ENCODE data around the gene OSBPL10.

OSBPL10 gene

DNA sequence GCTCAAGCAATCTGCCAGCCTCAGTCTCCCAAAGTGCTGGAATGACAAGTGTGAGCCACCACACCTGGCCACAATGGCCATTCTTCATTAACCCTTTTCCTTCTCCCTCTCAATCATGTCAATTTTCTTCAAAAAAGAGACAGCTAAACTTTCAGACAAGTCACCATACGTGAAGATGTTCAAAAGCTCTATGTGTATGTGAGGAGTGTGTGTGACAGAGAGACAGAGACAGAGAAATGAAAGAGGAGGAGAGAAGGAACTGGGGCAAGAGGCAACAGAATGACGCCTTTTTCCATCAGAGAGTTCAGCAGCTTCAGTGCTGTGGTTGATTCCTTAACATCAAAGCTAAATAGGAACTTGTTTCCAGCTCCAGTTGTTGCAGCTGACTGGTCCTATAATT lies 27.4 kb downstream of the OSBPL10 start:
- no peak for DNase-seq

DNA sequence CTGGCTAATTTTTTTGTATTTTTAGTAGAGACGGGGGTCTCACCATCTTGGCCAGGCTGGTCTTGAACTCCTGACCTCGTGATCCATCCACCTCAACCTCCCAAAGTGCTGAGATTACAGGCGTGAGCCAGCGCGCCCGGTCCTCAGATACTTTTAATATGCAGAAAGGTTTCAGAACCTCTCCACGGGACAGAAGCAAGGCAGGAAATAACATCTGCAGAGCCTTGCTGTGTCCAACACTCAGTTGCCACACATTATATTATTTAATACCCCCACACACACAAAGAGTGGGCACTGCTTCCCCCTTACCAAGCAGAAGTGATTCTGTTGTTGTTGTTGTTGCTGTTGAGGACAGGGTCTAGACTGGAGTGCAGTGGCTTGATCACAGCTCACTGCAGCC lies 28.0 kb downstream of the OSBPL10 start:
- DNase-seq = no peak

DNA sequence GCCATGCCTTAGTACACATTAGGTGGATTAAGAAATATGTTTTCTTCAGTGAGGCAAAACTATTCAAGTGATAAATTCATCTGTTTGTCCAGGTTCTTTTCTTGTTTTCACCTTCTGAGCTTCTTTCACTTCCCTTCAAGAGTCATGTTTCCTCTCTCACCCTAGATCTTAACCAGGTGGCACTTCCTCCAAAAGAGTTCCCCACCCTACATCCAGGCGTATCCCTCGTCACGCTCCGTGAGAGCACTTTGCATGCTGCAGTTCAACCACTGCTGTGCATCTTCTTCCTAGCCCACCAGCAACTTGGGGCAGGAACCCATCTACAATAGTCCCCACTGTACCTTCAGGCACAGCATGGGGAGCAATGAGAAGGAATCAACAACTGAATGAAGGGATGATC lies 28.9 kb downstream of the OSBPL10 start:
- no peak for DNase-seq

DNA sequence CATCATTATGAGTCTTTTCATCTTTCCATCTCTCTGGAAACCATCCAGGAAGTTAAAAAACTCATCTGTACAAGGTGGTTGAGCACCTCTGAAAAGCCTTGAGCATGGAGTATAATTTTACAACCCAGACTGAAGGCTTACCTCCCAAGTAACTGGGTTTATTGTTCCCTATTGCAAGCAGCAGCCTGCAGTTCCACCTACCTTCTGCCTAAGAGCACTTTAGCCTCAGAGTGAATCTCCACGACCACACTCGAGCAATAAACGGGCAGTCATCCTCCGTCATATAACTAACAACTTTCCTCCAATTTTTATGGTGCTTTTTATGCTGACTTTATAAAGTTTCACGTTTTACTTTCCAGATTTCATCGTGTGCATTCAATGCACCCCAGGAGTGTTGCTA lies 32.8 kb downstream of the OSBPL10 start:
- no peak for DNase-seq

DNA sequence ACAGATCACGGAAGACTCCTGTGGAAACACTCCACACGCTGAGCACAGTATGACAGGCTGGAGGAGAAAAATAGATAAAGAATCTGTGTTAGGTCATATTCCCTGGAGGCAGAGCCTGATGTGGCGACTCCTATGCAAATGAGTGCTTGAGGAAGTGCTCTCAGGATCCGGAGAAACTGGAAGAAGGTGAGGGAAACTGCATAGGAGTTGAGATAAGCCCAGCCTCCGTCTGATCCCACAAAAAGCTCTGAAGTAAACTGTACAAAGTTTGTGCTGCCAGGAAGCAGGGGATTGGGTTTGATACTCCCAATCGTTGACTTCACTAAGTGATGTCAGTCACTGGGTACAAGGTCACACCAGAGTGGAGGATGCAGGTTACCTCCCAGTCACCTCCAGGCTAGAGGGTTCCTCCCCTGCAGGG lies 33.4 kb downstream of the OSBPL10 start:
- no peak for DNase-seq

DNA sequence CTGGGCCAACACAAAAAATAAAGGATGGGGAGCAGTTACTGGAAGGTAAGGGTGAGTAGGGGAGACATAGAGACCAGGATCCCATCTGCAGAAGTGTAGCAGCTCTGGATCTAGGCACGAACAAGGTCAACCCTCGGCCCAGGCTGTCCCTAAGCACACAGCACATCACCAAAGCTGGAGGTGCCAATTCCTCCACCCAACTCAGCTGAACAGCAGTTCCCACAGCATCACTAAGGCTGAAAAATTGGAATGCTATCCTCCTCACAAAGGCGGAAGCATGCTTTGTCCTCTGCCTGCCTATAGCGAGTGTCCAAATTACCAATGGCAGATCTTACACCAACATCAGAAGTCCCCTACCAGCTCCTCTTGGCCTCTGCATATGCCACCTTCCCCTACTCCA lies 33.9 kb downstream of the OSBPL10 start:
- no peak for DNase-seq

DNA sequence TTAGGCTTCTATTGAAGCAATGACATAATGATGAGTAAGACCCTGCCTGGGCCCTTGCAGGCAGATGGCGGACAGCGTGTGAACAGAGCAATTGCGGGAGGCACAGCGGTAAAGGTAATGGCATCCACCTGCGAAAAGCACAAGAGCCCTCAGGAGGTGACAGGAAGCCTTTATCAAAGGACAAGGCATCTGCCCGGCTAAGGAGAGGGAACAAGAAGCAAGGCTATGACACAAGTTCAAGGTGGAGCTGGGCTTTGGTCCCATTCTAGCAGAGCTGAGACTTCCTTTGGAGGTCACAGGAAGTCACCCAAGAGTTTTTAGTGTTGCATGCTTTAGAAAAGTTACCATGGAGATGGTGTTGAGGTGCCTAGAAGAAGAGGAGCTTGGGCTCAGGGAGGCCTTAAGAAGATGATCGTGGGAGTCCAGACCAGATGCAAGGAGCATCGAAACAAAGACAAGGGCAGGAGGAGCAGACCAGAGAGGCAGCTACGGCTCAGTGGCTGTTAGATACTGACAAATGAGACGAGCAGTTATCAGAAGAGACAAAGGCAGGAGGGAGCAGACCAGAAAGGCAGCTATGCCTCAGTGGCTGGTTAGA lies 34.5 kb downstream of the OSBPL10 start:
- DNase-seq = no peak

DNA sequence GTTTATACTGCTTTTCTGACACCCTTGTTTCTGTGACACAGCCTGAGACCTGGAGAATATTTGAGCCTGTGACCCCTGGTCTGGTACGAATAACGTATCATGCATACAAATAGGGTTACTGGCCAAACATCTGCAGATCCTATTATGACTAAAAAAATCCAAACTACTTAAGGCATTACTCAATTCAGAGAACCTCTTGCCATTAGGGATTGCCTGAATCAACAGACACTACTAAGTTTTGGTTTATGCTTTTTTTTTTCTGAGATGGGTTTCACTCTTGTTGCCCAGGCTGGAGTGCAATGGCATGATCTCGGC lies 35.4 kb downstream of the OSBPL10 start:
- no peak for DNase-seq

DNA sequence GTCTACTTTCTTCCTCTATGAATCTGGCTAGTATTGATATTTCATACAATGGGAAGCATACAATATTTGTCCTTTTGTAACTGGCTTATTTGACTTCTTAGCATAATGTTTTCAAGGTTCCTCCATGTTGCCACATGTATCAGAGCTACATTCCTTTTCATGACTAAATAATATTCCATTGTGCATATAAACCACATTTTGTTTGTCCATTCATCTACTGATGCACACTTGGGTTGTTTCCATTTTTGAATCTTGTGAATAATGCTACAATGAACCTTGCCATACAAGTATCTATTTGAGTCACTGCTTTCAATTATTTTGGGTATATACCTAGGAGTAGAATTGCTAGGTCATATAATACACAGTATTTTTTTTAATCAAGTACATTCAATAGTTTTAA lies 38.0 kb downstream of the OSBPL10 start:
- no peak for DNase-seq

DNA sequence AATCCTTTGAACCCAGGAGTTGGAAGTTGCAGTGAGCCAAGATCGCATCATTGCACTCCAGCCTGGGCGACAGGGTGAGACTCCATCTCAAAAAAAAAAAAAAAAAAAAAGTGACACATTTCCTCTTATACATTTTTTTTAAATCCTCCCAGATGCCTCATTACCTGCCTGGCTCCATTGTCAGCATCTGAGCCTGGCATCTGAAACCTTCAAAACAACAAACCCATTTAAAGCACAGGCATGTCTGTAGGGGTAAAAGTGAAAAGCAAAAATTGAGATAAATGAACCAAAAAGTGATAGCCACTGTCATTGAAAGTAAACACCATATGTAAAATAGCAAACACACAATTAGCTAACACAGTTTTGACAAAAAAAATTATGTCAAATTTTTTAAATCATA lies 38.6 kb downstream of the OSBPL10 start:
- DNase-seq = no peak

DNA sequence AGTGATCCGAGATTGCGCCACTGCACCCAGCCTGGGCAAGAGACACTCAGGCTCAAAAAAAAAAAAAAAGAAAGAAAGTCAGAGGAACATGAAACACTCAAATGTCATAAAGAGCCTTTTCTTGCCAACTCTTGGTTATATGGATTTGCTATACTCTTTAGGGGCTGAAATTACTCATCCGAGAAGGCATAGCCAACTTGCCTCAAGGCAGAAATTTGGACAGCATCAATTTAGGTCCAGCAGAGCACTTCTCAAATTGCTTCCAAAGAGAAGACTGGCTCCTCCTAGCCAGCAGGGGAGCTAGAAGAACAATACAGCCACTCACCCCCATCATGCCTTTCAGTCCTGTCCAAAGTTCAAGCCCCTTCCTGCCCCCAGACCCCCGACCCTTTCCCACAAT lies 43.8 kb downstream of the OSBPL10 start:
- DNase-seq = no peak

DNA sequence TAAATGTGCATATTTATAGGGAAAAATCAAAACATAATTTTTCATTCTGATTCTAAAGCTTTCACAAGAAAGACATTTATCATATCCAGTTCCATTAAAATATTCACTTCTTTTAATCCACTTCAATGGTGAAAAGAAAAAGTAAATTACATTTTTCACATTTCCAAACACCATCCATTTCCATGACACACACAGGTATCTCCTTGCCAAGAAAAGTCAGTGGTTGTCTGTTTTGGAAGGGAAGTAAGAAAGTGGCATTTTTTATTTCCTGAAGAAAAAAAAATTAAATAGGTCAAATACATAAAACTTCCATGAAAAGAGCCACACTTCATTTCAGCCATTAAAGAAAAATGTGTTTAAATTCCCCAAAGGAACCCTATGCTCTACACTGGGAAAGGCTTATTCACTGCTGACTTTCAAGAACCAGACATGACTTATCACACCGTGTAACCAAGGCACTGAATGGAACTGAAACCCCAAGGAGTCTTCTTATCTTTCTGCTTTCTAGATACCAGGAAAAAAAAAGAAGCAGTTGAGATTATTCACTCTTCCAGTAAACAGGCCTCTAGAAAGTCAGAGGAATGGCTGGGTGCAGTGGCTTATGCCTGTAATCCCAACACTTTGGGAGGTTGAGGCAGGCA lies 44.5 kb downstream of the OSBPL10 start:
- DNase-seq = no peak

DNA sequence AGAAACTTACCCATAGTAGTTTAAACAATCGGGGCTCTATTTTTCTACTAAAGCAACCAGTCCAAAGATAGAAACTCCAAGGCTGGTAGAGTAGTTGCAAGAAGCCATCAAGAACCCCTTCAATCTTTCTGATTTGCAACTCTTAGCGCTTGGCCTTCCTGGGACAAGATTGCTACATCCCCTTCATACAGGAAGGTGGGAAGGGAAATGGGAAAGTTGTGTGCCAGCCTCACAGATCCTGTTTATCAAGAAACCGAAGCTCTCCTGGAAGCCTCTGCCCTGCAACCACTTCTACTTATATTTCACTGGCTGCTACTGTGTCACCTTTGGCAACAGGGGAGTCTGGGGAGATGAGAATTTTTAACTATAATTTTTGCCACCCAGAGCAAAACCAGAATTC lies 46.2 kb downstream of the OSBPL10 start:
- DNase-seq = no peak

DNA sequence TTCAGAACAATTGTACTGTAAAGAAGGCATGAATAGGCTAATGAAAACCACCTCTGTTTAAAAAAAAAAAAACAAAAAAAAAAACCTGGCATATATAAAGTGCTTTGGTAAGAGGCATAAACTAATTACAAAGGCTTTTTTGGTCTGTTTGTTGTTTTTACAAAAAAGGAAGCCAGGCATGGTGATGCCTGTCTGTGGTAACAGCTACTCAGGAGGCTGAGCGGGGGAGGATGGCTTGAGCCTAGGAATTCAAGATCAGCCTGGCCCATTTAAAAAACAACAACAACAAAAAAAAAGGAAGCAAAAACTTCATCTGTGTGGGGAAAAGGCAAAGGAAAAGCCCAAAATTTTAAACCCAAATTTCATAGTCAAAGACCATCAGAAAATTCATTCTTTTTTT lies 47.0 kb downstream of the OSBPL10 start:
- DNase-seq = no peak

DNA sequence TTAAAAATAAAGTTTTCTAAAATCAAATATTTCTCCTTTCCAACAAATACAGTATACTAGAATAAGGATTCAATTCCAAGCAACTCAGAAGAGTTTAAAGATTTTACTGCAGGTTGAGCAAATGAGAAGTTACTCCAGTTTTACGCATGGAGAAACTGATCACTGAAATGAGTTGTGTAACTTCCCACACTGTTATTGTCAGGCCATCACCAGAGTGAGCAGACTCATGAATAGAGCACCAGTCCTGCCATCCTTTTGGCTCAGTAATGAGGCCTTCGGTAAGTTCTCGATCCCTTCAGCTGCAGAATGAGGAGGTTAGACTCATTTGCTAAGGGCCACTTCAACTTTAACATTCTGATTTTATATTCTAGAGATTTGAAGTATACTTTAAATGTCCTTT lies 48.1 kb downstream of the OSBPL10 start:
- no peak for DNase-seq

DNA sequence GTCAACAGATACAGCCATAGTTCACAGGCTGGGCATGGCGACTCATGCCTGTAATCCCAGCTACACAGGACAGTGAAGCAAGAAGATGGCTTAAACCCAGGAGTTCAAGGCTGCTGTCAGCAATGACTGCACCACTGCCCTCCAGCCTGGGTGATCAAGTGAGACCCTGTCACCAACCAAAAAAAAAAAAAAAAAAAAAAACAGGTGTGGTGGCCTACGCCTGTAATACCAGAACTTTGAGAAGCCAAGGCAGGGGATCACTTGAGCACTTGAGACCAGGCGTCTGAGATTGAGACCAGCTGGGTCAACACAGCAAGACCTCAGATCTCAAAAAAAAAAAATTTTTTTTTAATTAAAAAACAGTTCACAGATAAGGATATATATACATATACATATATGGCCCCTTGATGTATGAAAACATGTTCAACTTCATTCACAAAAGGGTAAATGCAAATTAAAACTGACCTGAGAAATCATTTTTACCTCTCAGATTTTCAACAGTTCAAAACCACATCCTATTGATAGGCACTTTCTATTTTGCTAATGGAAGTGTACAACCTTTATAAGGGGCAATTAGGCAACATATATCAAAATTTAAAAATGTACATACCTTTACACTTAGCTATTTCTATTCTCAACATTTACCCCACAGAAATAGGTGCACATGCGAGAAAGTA lies 51.1 kb downstream of the OSBPL10 start:
- no peak for DNase-seq

DNA sequence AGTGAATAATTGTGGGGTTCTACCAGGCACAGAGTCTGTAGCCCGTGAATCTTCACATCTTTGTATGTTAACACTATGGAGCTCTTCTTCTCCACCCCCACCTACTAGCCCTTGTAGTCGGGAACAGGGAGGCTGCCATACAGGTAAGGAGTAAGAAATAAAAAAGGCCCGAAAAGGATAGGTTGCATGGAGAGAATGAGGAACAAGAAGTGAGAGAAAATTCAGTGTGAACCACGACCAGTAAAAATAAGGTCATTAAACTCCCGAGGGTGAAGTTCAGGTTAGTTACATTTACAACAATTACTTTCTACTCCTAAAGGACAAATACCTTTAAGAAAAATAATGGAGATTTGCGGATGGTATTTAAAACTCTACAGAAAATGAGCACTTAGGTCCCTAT lies 53.3 kb downstream of the OSBPL10 start:
- DNase-seq = no peak

DNA sequence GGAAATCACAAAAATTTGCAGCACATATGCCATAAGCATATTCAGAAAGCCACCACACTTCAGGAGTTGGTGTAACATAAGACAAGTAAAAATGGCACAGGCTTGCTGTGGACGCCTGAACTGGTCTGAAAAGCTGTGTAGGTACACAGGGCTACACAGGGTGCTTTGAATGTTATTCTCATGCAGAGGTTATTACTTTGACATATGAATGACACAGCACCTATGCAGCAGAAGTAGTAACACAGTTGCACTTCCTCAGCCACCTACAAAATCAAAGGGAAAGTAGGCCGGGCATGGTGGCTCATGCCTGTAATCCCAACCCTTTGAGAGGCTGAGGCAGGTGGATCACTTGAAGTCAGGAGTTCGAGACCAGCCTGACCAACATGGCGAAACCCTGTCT lies 54.5 kb downstream of the OSBPL10 start:
- DNase-seq = no peak

DNA sequence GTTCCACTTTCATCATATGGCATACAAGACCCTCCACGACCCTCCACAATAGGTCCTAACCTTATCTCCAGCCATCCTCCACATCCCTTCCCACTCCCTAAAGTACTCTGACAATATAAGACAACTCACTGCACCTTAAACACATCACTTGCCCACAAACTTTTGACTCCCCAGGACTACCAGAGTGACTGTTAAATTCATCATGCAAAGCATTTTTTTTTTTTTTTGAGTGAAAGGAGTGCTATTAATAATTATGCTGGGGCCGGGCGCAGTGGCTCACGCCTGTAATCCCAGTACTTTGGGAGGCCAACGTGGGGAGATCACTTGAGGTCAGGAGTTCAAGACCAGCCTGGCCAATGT lies 55.8 kb downstream of the OSBPL10 start:
- no peak for DNase-seq

DNA sequence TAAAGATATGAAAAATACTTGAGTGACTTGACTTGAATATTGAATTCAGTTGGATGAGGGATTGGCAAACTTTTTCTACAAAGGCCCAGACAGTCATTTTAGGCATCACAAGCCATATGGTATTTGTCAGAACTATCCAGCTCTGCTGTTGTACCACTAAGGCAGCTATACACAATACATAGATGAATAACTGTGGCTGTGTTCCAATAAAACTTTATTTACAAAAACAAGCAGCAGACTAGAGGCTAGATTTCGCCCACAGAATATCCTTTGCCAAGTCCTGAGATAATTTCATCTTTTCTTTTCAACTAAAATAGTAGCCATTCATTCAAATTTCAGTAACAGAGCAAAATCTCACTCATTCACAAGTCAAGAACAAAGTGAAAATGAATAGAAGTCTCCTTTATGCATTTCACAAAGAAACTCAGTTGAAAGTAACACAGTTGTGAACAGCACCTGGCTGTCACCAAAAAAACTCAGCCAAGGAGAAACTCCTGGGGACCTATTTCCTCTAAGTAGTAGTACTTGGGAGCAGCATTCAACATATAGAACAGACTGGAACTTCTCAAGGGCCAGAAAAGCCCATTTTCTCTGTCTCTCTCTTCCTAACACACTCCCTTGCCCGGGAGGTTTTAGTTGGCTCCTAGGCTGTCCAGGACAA lies 56.3 kb downstream of the OSBPL10 start:
- no peak for DNase-seq

DNA sequence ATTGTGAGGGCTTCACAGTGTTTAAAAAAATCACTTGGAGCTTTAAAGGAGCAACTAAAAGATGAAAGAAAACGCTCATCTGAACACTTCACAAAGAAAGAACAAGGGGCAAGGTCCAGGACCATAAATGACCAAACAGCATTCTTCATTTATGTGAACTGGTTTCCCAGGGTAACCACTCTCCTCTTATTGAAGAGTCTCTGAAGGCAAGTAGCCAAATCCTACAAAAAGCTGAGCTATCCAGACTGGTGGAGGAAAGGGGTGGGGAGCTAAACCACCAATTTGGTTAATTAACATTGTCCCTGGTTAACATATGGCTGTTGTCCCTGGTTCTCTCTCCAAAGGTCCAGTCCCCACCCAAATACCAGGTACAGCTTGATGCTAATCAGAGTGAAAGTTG lies 58.1 kb downstream of the OSBPL10 start:
- no peak for DNase-seq

DNA sequence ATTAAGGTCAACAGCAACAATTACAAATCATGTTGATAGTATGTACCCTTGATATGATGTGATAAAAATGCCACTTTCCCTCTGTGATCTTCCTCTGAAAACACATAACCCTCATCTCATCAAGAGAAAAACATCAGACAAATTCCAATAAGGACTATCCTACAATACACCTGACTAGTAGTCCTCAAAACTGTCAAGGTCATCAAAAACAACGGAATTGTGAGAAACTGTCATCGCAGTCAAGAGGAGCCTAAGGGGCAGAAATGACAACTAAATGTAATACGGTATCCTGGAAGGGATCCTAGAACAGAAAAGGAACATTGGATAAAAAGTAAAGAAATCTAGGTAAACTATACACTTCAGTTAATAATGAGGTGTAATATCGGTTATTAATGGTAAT lies 59.2 kb downstream of the OSBPL10 start:
- DNase-seq = no peak

DNA sequence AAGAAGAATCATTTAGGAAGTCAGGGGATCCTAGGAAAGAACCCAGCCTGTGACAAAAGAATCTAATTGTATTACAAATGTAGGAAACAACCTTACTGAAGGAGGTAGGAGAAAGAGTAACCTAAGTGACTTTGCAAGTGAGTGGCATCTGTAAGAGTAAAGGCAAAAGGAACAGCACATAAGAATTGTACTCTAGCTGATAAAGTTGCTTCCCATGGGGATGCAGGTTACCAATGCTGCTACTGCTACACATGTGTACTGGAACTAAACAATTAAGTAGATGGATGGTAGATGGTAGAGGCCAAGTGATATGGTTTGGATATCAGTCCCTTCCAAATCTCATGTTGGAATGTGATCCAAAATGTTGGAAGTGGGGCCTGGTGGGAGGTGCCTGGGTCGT lies 60.8 kb downstream of the OSBPL10 start:
- DNase-seq = no peak

DNA sequence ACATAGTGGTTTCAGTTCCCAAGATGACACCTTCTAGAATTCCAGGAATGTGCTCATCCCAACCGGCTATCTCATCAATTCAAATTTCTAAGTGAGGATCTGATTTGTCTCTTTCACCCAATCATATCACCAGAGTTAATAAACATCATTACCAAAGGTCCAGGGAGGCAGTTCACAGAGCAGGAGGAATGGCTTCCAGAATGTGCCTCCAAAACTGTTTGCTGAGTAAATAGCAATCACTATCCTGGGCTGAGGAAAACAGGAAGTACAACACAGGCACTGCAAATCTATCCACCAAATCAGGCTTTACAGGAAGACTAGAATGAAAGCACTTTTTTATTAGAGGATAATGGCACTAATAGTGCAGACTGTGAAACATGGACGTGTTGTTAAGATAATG lies 61.5 kb downstream of the OSBPL10 start:
- no peak for DNase-seq

All from SHP77 (cell line).